Stimulated activated CD4-positive, alpha-beta T cell treated with anti-CD3 and anti-CD28 coated beads, Interleukin-15, amount 100 ng/mL, for 48 hours (primary cell): Measurements from ENCODE around the gene ADAMTS12.
"Not testable (repeated sequence)": the region's sequence is repeated elsewhere in the genome, so short reads cannot be mapped to it uniquely, and the experiment has no call there.

Experiments
- DNase-seq, 2 donors: peaks; one replicate each; pipeline ENCODE4 v3.0.0-alpha.2; 2020; ENCODE audit warnings: low read depth in 2 of 2

Gene ADAMTS12

DNA sequence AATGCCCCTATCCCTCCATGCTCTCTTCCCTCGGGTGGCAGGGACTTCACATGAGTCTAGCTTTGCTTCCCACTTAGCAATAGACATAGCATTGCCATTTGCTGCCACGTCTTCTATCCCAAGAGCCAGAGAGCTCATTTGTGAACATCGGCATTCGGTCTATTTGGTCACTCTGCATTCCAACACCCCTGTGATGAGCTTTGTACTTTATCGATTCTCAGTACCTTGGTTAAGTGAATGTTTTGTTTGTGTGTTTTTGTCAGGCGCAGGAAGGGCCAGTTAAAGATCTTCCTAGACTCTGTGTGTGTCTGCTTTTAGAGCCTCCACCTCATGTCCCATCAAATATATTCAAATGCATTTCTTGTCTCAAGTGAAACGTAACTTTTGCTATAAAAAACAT, 309.4 kb downstream of the ADAMTS12 start:
- DNase-seq = no peak

DNA sequence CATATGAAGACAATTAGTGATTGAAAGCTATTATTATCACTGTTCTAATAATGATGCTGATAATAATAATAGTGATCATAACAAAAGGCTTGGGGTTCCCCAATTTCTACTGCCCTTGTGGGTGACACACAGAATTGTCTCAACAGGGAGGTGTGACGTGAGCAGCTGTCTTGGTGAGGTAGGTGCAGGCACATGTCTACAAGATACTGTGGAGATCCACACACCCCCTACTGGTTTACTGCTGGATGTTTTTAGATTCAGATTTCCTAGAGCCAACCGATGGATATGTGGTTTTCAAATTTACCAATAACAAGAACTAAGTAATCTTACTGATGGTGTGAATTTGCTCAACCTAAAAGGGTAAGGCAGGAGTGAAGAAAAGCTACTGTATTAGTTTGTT, 312.0 kb downstream of the ADAMTS12 start:
- DNase-seq = no peak

GRCh38 chr5:33579152-33579551, 312.6 kb downstream of the ADAMTS12 start:
- DNase-seq = no peak

DNA sequence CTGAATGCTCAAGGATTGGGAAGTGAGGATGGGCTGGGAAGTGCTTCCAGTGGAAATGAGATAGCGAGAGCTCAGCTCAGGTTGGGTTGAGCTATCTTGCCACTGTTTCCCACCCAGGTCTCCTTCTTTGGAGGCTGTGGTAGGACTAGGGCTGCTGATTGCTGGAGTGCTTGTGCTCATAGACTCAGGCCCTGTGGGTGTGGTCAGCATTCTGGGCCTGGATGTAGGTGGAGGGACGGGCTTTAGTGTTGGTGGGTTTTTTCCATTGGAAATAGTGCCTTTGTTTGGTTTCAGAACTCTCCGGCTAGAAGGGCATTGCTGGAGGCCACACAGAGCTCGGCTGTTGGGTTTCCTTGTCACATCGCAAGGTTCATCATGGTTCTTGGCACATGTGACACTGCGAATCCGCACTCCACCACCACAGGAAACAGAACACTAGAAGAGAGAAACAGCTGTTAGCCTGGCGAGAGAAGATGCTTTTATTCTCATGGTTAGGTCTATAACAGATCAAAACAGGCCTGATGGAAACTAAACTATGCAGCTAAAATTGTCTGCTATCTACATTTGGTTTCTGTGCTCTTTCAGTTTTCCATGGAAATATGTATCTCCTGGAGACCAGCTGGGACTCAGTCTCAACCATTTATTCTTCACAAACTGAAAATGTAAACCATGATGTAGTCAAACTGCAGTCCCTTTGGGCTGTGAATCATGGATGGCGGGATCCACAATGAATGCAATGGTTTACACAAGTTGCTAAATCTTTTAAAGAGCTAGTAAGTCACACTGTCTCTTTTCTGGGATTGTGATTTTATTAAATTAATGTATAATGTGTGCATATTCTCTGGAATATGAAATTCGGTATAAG, 314.8 kb downstream of the ADAMTS12 start:
- no peak for DNase-seq

DNA sequence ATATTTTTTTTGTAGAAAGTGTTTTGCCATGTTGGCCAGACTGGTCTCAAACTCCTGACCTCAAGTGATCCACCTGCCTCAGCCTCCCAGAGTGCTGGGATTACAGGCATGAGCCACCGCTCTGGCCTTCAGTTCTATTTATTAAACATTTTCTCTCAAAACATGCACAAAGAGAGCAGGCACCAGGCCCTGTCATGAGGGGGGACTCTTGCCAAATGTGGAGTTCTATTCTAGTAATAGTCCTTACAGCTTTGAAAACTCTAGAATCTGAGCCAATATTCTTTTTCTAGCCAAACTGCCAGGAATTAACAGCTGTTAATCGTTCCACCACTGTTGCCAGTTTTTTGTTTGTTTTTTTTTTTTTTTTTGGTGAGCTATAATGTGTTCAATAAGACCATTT, 326.5 kb downstream of the ADAMTS12 start:
- DNase-seq = no peak

GRCh38 chr5:33563983-33564908, 327.5 kb downstream of the ADAMTS12 start:
- DNase-seq = no peak

DNA sequence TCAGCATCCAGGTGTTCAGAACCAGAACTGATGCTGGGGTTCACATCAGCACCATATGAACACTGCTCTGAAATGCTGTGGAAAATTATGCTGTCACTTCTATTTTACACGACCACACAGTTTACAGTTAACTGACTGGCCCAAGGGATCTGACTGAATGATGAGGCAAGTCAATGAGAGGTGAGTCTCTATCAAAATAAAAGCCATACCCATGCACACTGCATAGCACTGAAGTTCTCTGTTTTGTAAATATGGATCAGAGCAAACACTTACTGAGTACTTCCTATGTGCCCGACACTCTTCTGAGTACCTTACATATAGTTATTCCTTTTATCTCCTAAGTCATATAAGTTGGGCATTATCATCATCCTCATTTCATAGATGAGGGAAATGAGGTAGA, 328.3 kb downstream of the ADAMTS12 start:
- DNase-seq = no peak

DNA sequence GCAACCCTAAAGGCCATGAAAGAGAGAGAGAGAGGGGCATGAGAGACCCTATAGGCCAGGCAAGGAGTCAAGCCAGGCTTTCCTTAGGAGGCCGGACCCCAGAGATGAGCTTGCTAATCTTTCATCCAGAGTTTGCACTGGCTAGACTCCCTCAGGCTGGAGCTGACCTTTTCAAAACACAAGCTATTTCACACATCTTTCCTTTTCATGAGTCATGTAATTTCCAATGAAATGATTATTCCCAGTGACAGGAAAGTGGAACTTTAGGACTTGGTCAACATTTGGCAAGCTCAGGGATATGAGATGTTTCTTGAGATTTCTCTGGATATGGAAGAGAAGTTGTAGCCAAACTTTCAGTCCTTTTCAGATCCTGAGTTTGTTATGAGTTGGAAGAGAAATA, 333.3 kb downstream of the ADAMTS12 start:
- DNase-seq = no peak

DNA sequence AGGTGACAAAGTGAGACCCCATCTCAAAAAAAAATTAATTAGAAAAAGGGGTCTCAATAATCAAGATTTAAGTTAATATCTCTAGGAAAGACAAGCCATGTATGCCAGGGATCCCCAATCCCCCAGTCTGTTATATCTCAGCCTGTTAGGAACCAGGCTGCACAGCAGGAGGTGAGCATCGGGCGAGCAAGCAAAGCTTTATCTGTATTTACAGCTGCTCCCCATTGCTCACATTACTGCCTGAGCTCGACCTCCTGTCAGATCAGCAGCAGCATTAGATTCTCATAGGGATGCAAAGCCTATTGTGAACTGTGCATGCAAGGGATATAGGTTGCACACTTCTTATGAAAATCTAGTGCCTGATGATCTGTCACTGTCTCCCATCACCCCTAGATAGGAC, 334.2 kb downstream of the ADAMTS12 start:
- no peak for DNase-seq

GRCh38 chr5:33556330-33557328, 335.2 kb downstream of the ADAMTS12 start:
- DNase-seq = no peak

- no peak for DNase-seq
These were observed 341.7 kb downstream of the ADAMTS12 start for GRCh38 chr5:33549982-33550567.

DNA sequence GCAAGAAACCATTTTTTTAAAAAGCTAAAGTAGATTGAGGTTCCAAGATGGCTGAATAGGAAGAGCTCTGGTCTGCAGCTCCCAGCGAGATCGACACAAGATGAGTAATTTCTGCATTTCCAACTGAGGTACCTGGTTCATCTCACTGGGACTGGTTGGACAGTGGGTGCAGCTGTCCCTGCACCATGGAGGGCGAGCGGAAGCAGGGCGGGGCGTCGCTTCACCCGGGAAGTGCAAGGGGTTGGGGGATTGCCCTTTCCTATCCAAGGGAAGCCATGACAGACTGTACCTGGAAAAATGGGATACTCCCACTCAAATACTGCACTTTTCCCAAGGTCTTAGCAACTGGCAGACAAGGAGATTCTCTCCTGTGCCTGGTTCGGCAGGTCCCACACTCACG, 352.0 kb downstream of the ADAMTS12 start:
- DNase-seq = not testable (repeated sequence)

DNA sequence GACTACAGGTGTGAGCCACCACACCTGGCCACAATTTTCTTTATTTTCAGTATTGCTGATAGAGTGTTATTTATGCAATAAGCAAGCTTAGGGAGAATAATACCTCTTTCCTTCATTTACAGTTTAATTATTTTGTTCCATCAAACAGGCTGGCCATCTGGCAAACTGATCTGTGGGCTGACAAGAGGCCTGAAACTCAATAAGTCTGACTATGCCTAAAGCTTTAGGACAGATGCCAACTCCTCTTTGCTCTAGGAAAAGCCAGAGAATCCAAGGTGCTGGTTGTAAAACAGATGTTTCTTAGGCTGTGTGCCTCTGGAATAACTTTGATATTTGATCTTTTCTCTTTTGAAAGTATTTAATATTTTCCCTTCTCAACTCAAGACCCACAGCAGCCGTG, 352.6 kb downstream of the ADAMTS12 start:
- DNase-seq = no peak

DNA sequence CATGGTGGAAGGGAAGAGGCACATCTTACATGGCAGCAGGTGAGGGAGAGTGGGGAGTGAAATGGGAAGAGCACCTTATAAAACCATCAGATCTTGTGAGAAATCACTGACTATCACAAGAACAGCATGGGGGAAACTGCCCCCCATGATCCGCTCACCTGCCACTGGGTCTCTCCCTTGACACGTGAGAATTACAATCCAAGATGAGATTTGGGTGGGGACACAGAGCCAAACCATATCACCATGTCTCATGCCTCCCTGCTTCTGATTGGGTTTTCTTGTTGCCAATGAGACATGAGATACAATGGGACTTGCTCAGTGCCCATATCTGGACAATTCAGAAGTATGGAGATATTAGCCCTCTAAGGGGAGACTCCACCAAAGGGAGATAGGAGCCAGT, 353.6 kb downstream of the ADAMTS12 start:
- DNase-seq = no peak

GRCh38 chr5:33537240-33537639, 354.6 kb downstream of the ADAMTS12 start:
- DNase-seq = no peak

DNA sequence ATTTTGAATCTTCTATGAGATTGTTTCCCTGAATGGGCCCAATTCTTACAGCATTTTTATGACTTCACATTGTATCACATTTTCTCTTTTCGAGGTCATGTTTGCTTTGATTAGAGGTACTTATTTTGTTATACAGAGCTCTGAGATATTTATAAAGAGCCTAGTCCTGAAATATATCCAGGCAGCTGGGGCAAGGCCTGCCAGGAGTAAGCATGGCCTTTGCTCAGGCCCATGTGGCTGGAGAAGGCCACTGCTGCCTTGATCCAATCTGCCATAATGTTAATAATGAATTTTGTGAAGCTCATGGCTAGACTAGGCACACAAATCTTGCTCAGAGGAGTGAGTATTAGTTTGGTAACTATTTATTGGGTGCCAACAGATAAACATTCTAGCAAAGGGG, 355.0 kb downstream of the ADAMTS12 start:
- no peak for DNase-seq

DNA sequence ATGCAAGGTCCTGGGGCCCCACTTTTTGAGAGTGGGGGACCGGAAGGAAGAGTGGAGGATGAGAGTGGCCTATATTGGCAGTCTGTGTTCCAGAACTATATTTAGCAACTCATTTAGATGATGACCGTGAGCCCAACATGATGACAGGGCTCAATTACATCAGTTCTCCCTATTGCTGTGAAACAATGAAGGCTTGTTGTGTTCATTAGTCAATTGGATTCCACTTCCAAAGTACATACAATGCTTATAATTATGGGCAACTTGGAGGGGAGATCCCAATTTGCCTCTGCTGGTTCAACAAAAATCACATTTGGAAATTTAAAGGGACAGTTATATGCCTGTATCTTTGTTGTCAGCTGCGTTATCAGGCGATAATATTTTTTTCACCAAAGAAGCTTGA, 360.0 kb downstream of the ADAMTS12 start:
- no peak for DNase-seq

GRCh38 chr5:33531037-33531298, 360.8 kb downstream of the ADAMTS12 start:
- DNase-seq = no peak

DNA sequence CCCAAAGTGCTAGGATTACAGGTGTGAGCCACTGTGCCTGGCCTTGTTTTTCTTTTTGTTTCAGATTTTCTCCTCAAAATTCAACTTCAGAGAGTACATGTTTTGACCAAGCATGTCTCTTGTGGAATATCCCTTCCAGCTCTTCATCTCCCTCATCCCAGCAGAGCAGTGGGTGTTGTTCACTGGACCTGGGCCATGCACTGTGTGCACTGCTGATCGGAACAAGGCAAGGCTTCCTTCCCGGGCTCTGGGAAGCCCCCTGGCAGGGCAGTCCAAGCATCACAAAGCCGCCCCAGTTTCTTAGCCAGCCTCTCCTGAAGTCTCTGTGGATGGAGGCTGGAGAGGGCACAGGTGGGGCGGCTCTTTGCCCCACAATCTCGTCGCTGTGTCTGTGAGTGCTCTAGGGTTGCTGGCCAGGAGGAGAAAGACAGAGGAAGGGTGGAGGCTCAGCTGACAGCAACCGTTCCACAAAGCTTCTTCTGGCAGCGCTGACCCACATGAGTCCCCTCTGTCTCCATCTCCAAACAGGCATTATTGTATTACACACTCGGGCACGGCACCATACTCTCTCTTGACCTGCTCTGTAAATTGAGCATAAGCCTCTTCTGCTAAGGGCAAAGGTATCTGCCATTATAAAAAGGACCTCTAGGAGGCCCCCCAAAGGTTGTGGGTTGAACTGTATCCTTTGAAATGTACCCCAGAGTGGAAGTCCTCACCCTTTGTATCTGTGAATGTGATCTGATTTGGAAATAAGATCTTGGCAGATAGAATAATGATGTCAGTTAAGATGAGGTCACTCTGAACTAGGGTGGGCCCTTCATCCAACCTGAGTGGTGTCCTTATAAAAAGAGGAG, 361.4 kb downstream of the ADAMTS12 start:
- DNase-seq = no peak

DNA sequence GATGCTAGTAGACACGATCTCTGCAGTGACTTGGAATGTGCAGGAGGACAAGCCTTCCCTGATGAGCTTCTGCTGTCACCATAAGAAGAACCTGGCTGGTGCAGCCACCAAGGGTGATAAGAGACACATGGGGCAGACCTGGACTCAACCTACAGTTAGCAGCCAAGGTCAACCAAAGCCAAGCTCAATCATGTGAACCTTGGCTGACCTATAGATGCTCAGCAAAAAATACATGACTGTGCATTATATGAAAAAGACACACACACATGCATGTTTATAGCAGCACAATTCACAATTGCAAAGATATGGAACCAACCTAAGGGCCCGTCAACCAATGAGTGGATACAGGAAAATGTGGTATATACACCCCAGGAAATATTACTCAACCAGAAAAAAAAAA, 364.1 kb downstream of the ADAMTS12 start:
- no peak for DNase-seq

GRCh38 chr5:33526755-33527154, 365.0 kb downstream of the ADAMTS12 start:
- no peak for DNase-seq
